ENCODE results near the gene KIAA1614.
A peak's percentile ranks its signal among the peaks of the same experiment; 100 is the strongest.

Gene KIAA1614

GRCh38 chr1:180927348-180927747, 14.7 kb downstream of the KIAA1614 start:
- DNase-seq = peak; percentile 63

GRCh38 chr1:180927841-180928240, 15.1 kb downstream of the KIAA1614 start:
- DNase-seq = peak; percentile 98

- DNase-seq = peak; percentile 83
Observed at GRCh38 chr1:180928331-180929230, 15.9 kb downstream of the KIAA1614 start.

- no peak for DNase-seq
Observed at GRCh38 chr1:180929389-180929788, 16.7 kb downstream of the KIAA1614 start.

GRCh38 chr1:180930687-180931086, 18.0 kb downstream of the KIAA1614 start:
- peak; percentile 93 for DNase-seq

GRCh38 chr1:180931529-180931928, 18.8 kb downstream of the KIAA1614 start:
- DNase-seq = no peak

- DNase-seq = no peak
Observed at GRCh38 chr1:180932378-180932777, 19.7 kb downstream of the KIAA1614 start.

GRCh38 chr1:180933141-180933540, 20.4 kb downstream of the KIAA1614 start:
- DNase-seq = no peak

- DNase-seq = no peak
Observed at GRCh38 chr1:180934563-180934962, 21.9 kb downstream of the KIAA1614 start.

- DNase-seq = no peak
Observed at GRCh38 chr1:180935326-180936109, 22.8 kb downstream of the KIAA1614 start.

GRCh38 chr1:180936110-180937011, 23.7 kb downstream of the KIAA1614 start:
- no peak for DNase-seq

- no peak for DNase-seq
Observed at GRCh38 chr1:180937012-180937372, 24.3 kb downstream of the KIAA1614 start.

- no peak for DNase-seq
Observed at GRCh38 chr1:180937624-180938225, 25.0 kb downstream of the KIAA1614 start.

GRCh38 chr1:180939073-180939710, 26.5 kb downstream of the KIAA1614 start:
- DNase-seq = peak; percentile 86

- no peak for DNase-seq
Observed at GRCh38 chr1:180939711-180940103, 27.0 kb downstream of the KIAA1614 start.

GRCh38 chr1:180940445-180940844, 27.7 kb downstream of the KIAA1614 start:
- DNase-seq = no peak

GRCh38 chr1:180941518-180942275, 29.0 kb downstream of the KIAA1614 start:
- DNase-seq = no peak

- no peak for DNase-seq
Observed at GRCh38 chr1:180945151-180945550, 32.5 kb downstream of the KIAA1614 start.

GRCh38 chr1:180945551-180945950, 32.9 kb downstream of the KIAA1614 start:
- DNase-seq = no peak

- DNase-seq = no peak
Observed at GRCh38 chr1:180946056-180946455, 33.4 kb downstream of the KIAA1614 start.
